HepG2 (cell line): ENCODE measurements around the gene DHRS1. TPM values are rescaled to one million over a fixed set of nuclear protein-coding genes. Genes with fewer than 3 reads are reported as not detected.
A peak's percentile ranks its signal among the peaks of the same experiment; 100 is the strongest.

Experiments
- BCL6 ChIP-seq: IDR thresholded peaks from 2 replicates; pipeline ENCODE4 v1.6.1; 2016; ENCODE audit warnings: missing genetic modification reagents, missing compliant biosample characterization
- HCFC1 ChIP-seq: fragments of 150-350 bp; IDR thresholded peaks from 2 replicates; pipeline ENCODE4 v1.6.1; 2014; ENCODE audit warnings: low read depth, low read length
- HDAC6 ChIP-seq: fragments of 200-600 bp; sonication (generic); IDR thresholded peaks from 2 replicates; pipeline ENCODE4 v1.7.0; 2017; ENCODE audit warnings: mild to moderate bottlenecking, antibody characterized with exemption, low read length, low read depth
- HNRNPK ChIP-seq: fragments of 200-400 bp; formaldehyde crosslinking; IDR thresholded peaks from 2 replicates; pipeline ENCODE4 v1.6.1; 2018; ENCODE audit warnings: low read length, low read depth, moderate library complexity, mild to moderate bottlenecking; ENCODE audit not compliant: poor library complexity, severe bottlenecking
- ISL2 ChIP-seq: sonication (generic); formaldehyde crosslinking; IDR thresholded peaks from 2 replicates; pipeline ENCODE4 v1.5.0; 2020; ENCODE audit warnings: missing genetic modification reagents
- MBD4 ChIP-seq: IDR thresholded peaks from 2 replicates; pipeline ENCODE4 v1.6.1; 2012; ENCODE audit warnings: low read length, inconsistent platforms, borderline replicate concordance
- MBNL3 ChIP-seq: fragments of 250-450 bp; sonication (Bioruptor Pico); conservative IDR thresholded peaks from 2 replicates; pipeline ENCODE4 v1.8.0; 2022; ENCODE audit warnings: mild to moderate bottlenecking, inconsistent platforms
- MLLT10 ChIP-seq: sonication (generic); formaldehyde crosslinking; IDR thresholded peaks from 2 replicates; pipeline ENCODE4 v1.4.0; 2020; ENCODE audit warnings: missing genetic modification reagents
- NFIC ChIP-seq: IDR thresholded peaks from 2 replicates; pipeline ENCODE4 v1.6.1; 2012; ENCODE audit warnings: mild to moderate bottlenecking, low read length, inconsistent platforms
- NR2C2 ChIP-seq: sonication (generic); formaldehyde crosslinking; IDR thresholded peaks from 2 replicates; pipeline ENCODE4 v1.4.0; 2020; ENCODE audit warnings: missing genetic modification reagents, mild to moderate bottlenecking, moderate library complexity, borderline replicate concordance
- PCBP2 ChIP-seq: fragments of 200-400 bp; formaldehyde crosslinking; optimal IDR thresholded peaks from 2 replicates; pipeline ENCODE3; 2018; ENCODE audit warnings: low read length, low read depth; ENCODE audit not compliant: poor library complexity, severe bottlenecking
- PHF8 ChIP-seq: sonication (generic); formaldehyde crosslinking; IDR thresholded peaks from 2 replicates; pipeline ENCODE4 v1.5.0; 2020; ENCODE audit warnings: missing genetic modification reagents
- RXRB ChIP-seq: IDR thresholded peaks from 2 replicates; pipeline ENCODE4 v1.6.1; 2016; ENCODE audit warnings: borderline replicate concordance, missing genetic modification reagents, missing compliant biosample characterization
- TMF1 ChIP-seq: sonication (generic); formaldehyde crosslinking; IDR thresholded peaks from 2 replicates; pipeline ENCODE4 v1.8.1; 2022; ENCODE audit warnings: low read depth, missing genetic modification reagents
- U2AF2 ChIP-seq: fragments of 200-400 bp; formaldehyde crosslinking; IDR thresholded peaks from 2 replicates; pipeline ENCODE4 v1.6.1; 2017; ENCODE audit warnings: low read depth, mild to moderate bottlenecking, low read length
- ZNF124 ChIP-seq: sonication (generic); formaldehyde crosslinking; IDR thresholded peaks from 2 replicates; pipeline ENCODE4 v1.4.0; 2020; ENCODE audit warnings: missing genetic modification reagents
- ZNF235 ChIP-seq: sonication (generic); formaldehyde crosslinking; IDR thresholded peaks from 2 replicates; pipeline ENCODE4 v1.8.1; 2023; ENCODE audit warnings: mild to moderate bottlenecking, missing genetic modification reagents, borderline replicate concordance
- ZNF30 ChIP-seq: sonication (generic); formaldehyde crosslinking; IDR thresholded peaks from 2 replicates; pipeline ENCODE4 v1.5.0; 2020; ENCODE audit warnings: mild to moderate bottlenecking, missing genetic modification reagents
- ZNF335 ChIP-seq: sonication (generic); formaldehyde crosslinking; IDR thresholded peaks from 2 replicates; pipeline ENCODE4 v1.4.0; 2020; ENCODE audit warnings: missing genetic modification reagents
- ZNF550 ChIP-seq: sonication (generic); formaldehyde crosslinking; IDR thresholded peaks from 2 replicates; pipeline ENCODE4 v1.4.0; 2020; ENCODE audit warnings: mild to moderate bottlenecking, missing genetic modification reagents, borderline replicate concordance
- ZNF557 ChIP-seq: sonication (generic); formaldehyde crosslinking; IDR thresholded peaks from 2 replicates; pipeline ENCODE4 v1.4.0; 2020; ENCODE audit warnings: missing genetic modification reagents
- ZNF589 ChIP-seq: sonication (generic); formaldehyde crosslinking; conservative IDR thresholded peaks from 2 replicates; pipeline ENCODE4 v1.8.0; 2022; ENCODE audit warnings: mild to moderate bottlenecking, moderate library complexity, missing genetic modification reagents
- ZNF629 ChIP-seq: sonication (generic); formaldehyde crosslinking; conservative IDR thresholded peaks from 2 replicates; pipeline ENCODE4 v1.5.0; 2020; ENCODE audit warnings: missing genetic modification reagents
- ZNF703 ChIP-seq: sonication (generic); formaldehyde crosslinking; IDR thresholded peaks from 2 replicates; pipeline ENCODE4 v1.5.1; 2020; ENCODE audit warnings: missing genetic modification reagents, mild to moderate bottlenecking, moderate library complexity, borderline replicate concordance
- ZNF749 ChIP-seq: sonication (generic); formaldehyde crosslinking; IDR thresholded peaks from 2 replicates; pipeline ENCODE4 v1.8.0; 2022; ENCODE audit warnings: mild to moderate bottlenecking, missing genetic modification reagents, moderate library complexity, borderline replicate concordance
- ZNF766 ChIP-seq: sonication (generic); formaldehyde crosslinking; IDR thresholded peaks from 2 replicates; pipeline ENCODE4 v1.5.0; 2020; ENCODE audit warnings: missing genetic modification reagents, borderline replicate concordance
- ZNF839 ChIP-seq: sonication (generic); formaldehyde crosslinking; IDR thresholded peaks from 2 replicates; pipeline ENCODE4 v1.4.0; 2020; ENCODE audit warnings: missing genetic modification reagents, mild to moderate bottlenecking, borderline replicate concordance
- polyA plus RNA-seq, 8 experiments: library from polyadenylated mRNA; depleted of rRNA in 3 of 8; stranded (reverse) in 7 of 8; unstranded in 1 of 8; fragments of >200 nt; fragmentation: Illumina TruSeq in 4 of 8; extraction: Trizol in 4 of 8; gene quantifications; 2 replicates each; pipeline versions ENCODE4 v1.2.1 to v1.2.3, GENCODE V29; 2011 to 2016; ENCODE audit warnings: low read depth in 4 of 8, missing spikeins in 1 of 8, mixed read lengths in 1 of 8; ENCODE audit not compliant: insufficient read depth in 1 of 8
- total RNA-seq, 5 experiments: library from RNA; depleted of rRNA; stranded (reverse); fragments of >200 nt; fragmentation: Illumina TruSeq; extraction: Trizol; gene quantifications; 2 replicates each; pipeline ENCODE4 v1.2.3, GENCODE V29; 2016; ENCODE audit warnings: low read depth in 1 of 5
- TF ChIP-seq, protein P1 (sequence below): fragments of 450-650 bp; IDR thresholded peaks from 2 replicates; pipeline ENCODE4 v1.6.1; 2017; ENCODE audit warnings: mild to moderate bottlenecking
- TF ChIP-seq, protein P2 (sequence below): sonication (generic); formaldehyde crosslinking; IDR thresholded peaks from 2 replicates; pipeline ENCODE4 v1.8.1; 2023; ENCODE audit warnings: mild to moderate bottlenecking, missing genetic modification reagents

DHRS1 gene
- total and polyA plus RNA-seq, 2 of the 13 experiments (the other 11 are each of a cell fraction or from before 2014, with no cell fraction given) = 49.8 to 60.8 TPM

DNA sequence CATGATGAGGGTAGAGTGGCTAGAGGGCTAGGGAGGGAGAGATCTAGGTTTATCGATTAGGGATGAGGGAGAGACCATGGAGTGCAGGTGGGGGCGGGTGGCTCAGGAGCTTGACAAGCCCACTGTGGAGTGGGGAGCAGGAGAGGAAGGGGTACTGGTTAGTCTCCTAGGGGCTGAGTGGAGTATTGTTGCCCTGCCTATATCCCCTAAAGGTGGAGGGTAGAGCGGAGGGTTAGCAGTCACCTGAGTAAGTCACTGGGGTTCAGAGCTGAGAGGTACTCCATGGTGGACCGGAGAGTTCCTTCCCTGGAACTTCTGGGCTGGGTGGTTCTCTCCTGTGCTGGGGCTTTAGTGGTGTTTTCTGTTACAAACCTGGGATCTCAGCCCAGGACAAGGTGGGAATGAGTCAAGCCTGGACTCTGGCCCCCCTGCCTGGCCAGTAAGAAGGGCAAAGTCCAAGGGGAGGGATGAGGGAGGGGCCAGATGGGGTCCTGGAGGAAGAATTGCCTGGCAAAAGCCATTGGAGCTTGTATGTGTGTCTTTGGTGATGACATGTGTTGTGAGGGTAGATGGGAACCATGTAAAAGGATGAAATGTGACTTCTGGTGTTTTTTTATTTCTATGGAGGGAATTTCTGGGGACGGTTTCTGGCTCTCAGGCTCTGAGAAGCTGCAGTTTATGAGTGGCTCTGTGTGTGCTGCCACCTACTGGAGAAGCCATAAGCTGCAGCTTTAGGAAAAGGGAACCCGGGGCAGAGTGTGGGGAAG is 8.2 kb upstream of the DHRS1 start, which contains the start of gene CIDEB (continued):
- TF ChIP-seq TMF1 = peak; percentile 47
- peak; percentile 97 for TF ChIP-seq ZNF124
- peak; percentile 92; the same call in 1 of the 2 replicates for TF ChIP-seq ZNF235 (CRISPR knock-in tag)
- TF ChIP-seq PHF8 (CRISPR knock-in tag) = peak; percentile 80
- peak; percentile 69 for TF ChIP-seq PCBP2
- 0 out of 2 replicates have a peak, but pooled peaks have one; percentile 33 for TF ChIP-seq ZNF766 (CRISPR knock-in tag)
- TF ChIP-seq RXRB = peak; percentile 93
- no peak; the same call in 1 of the 2 replicates for TF ChIP-seq HCFC1
- TF ChIP-seq ZNF550 (CRISPR knock-in tag) = peak; percentile 98
- TF ChIP-seq MLLT10 = no peak
- no peak for TF ChIP-seq HDAC6
- TF ChIP-seq BCL6 = peak; percentile 62; the same call in 1 of the 2 replicates
- no peak for TF ChIP-seq MBD4
- peak; percentile 75 for TF ChIP-seq NR2C2 (CRISPR knock-in tag)
- TF ChIP-seq ZNF629 (CRISPR knock-in tag) = peak; percentile 52
- TF ChIP-seq NFIC = no peak
- no peak for TF ChIP-seq HNRNPK
- no peak for TF ChIP-seq ZNF30 (CRISPR knock-in tag)
- TF ChIP-seq ZNF589 (CRISPR knock-in tag) = no peak
- TF ChIP-seq ZNF839 (CRISPR knock-in tag) = peak; percentile 87; the same call in 1 of the 2 replicates
- TF ChIP-seq ZNF703 (CRISPR knock-in tag) = no peak
- TF ChIP-seq MBNL3 = no peak
- TF ChIP-seq U2AF2 = no peak
- TF ChIP-seq ZNF335 (CRISPR knock-in tag) = peak; percentile 90
- TF ChIP-seq, protein P1, sequence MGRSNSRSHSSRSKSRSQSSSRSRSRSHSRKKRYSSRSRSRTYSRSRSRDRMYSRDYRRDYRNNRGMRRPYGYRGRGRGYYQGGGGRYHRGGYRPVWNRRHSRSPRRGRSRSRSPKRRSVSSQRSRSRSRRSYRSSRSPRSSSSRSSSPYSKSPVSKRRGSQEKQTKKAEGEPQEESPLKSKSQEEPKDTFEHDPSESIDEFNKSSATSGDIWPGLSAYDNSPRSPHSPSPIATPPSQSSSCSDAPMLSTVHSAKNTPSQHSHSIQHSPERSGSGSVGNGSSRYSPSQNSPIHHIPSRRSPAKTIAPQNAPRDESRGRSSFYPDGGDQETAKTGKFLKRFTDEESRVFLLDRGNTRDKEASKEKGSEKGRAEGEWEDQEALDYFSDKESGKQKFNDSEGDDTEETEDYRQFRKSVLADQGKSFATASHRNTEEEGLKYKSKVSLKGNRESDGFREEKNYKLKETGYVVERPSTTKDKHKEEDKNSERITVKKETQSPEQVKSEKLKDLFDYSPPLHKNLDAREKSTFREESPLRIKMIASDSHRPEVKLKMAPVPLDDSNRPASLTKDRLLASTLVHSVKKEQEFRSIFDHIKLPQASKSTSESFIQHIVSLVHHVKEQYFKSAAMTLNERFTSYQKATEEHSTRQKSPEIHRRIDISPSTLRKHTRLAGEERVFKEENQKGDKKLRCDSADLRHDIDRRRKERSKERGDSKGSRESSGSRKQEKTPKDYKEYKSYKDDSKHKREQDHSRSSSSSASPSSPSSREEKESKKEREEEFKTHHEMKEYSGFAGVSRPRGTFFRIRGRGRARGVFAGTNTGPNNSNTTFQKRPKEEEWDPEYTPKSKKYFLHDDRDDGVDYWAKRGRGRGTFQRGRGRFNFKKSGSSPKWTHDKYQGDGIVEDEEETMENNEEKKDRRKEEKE = no peak
- TF ChIP-seq, protein P2, sequence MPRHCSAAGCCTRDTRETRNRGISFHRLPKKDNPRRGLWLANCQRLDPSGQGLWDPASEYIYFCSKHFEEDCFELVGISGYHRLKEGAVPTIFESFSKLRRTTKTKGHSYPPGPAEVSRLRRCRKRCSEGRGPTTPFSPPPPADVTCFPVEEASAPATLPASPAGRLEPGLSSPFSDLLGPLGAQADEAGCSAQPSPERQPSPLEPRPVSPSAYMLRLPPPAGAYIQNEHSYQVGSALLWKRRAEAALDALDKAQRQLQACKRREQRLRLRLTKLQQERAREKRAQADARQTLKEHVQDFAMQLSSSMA (CRISPR knock-in tag) = peak; percentile 5; the same call in 1 of the 2 replicates
- TF ChIP-seq ZNF749 (CRISPR knock-in tag) = peak; percentile 75; the same call in 1 of the 2 replicates
- peak; percentile 77 for TF ChIP-seq ISL2 (CRISPR knock-in tag)
- no peak for TF ChIP-seq ZNF557 (CRISPR knock-in tag)
